CD14-positive monocyte (primary cell): ENCODE data around the gene PPFIA4. TPM values are rescaled to one million over a fixed set of nuclear protein-coding genes. Genes with fewer than 3 reads are reported as not detected.
A peak's percentile ranks its signal among the peaks of the same experiment; 100 is the strongest.

Experiments
- DNase-seq, 3 donors: peaks; one replicate each; pipeline ENCODE4 v3.0.0-alpha.2; 2011 to 2022
- H2AFZ ChIP-seq: 2 replicates; pipeline ENCODE4 v1.6.0; 2012; ENCODE audit warnings: mild to moderate bottlenecking, low read depth, low read length, inconsistent platforms; ENCODE audit not compliant: insufficient read depth, poor library complexity, severe bottlenecking
- H3K27ac ChIP-seq, 2 donors: 1 replicate in 1 of 2; 2 replicates in 1 of 2; pipeline ENCODE4 v1.5.1; 2012 to 2013; ENCODE audit warnings: low read length in 2 of 2, control low read depth in 1 of 2, inconsistent platforms in 1 of 2, low read depth in 1 of 2, mild to moderate bottlenecking in 1 of 2
- H3K27me3 ChIP-seq, 2 donors: one replicate each; pipeline versions ENCODE4 v1.6.0 to v1.6.1; 2011 to 2013; ENCODE audit warnings: low read length in 2 of 2; ENCODE audit not compliant: control insufficient read depth in 2 of 2, insufficient read depth in 2 of 2
- H3K36me3 ChIP-seq, 2 donors: replicated peaks in 1 of 2; 1 replicate in 1 of 2; 2 replicates in 1 of 2; pipeline versions ENCODE4 v1.5.1 to v1.6.1; 2012 to 2013; ENCODE audit warnings: low read length in 2 of 2, control low read depth in 1 of 2, inconsistent platforms in 1 of 2, mild to moderate bottlenecking in 1 of 2; ENCODE audit not compliant: insufficient read depth in 2 of 2, control insufficient read depth in 1 of 2
- H3K4me1 ChIP-seq, 2 donors: 1 replicate in 1 of 2; 2 replicates in 1 of 2; pipeline versions ENCODE4 v1.5.1 to v1.6.1; 2012 to 2013; ENCODE audit warnings: low read length in 2 of 2, control low read depth in 1 of 2, inconsistent platforms in 1 of 2, mild to moderate bottlenecking in 1 of 2, moderate library complexity in 1 of 2; ENCODE audit not compliant: insufficient read depth in 2 of 2, control insufficient read depth in 1 of 2
- H3K4me2 ChIP-seq: replicated peaks from 2 replicates; pipeline ENCODE3; 2012; ENCODE audit warnings: low read length, moderate library complexity, mild to moderate bottlenecking; ENCODE audit not compliant: poor library complexity, severe bottlenecking; ENCODE audit errors: extremely low read depth
- H3K4me3 ChIP-seq, 3 experiments: fragments of 200-600 bp in 1 of 3; sonication (generic) in 1 of 3; replicated peaks in 1 of 3; 1 replicate in 2 of 3; 2 replicates in 1 of 3; pipeline ENCODE4 v1.5.1; 2011 to 2013; ENCODE audit warnings: low read length in 3 of 3, mild to moderate bottlenecking in 3 of 3, control low read depth in 2 of 3, low read depth in 2 of 3, inconsistent platforms in 1 of 3, moderate library complexity in 1 of 3
- H3K79me2 ChIP-seq: 2 replicates; pipeline ENCODE4 v1.6.0; 2012; ENCODE audit warnings: mild to moderate bottlenecking, control low read depth, inconsistent platforms, low read length, moderate library complexity; ENCODE audit not compliant: insufficient read depth
- H3K9ac ChIP-seq: 2 replicates; pipeline ENCODE4 v1.6.0; 2017; ENCODE audit warnings: low read length, mild to moderate bottlenecking; ENCODE audit not compliant: insufficient read depth, poor library complexity, severe bottlenecking
- H3K9me3 ChIP-seq, 2 donors: replicated peaks in 1 of 2; 1 replicate in 1 of 2; 2 replicates in 1 of 2; pipeline versions ENCODE4 v1.5.1 to v1.6.1; 2012 to 2013; ENCODE audit warnings: low read length in 2 of 2, control low read depth in 1 of 2; ENCODE audit not compliant: control insufficient read depth in 1 of 2, insufficient read depth in 1 of 2
- H4K20me1 ChIP-seq: 2 replicates; pipeline ENCODE4 v1.6.0; 2012; ENCODE audit warnings: mild to moderate bottlenecking, low read length, control low read depth, moderate library complexity; ENCODE audit not compliant: insufficient read depth
- H3K27ac Mint-ChIP-seq, 7 donors: one replicate each; pipeline ENCODE4 v1.8.0; 2020; ENCODE audit warnings: mild to moderate bottlenecking in 7 of 7, mixed read lengths in 7 of 7, moderate library complexity in 6 of 7, inconsistent platforms in 2 of 7
- H3K27me3 Mint-ChIP-seq, 3 donors: one replicate each; pipeline ENCODE4 v1.8.0; 2021 to 2022; ENCODE audit warnings: low read depth in 3 of 3, mild to moderate bottlenecking in 3 of 3, mixed read lengths in 3 of 3, moderate library complexity in 3 of 3, inconsistent platforms in 1 of 3
- H3K36me3 Mint-ChIP-seq, 2 donors: one replicate each; pipeline ENCODE4 v1.8.0; 2020; ENCODE audit warnings: mixed read lengths in 2 of 2, inconsistent platforms in 1 of 2, mild to moderate bottlenecking in 1 of 2
- H3K4me1 Mint-ChIP-seq: one replicate; pipeline ENCODE4 v1.8.0; 2020; ENCODE audit warnings: mild to moderate bottlenecking, mixed read lengths
- H3K4me3 Mint-ChIP-seq, 2 donors: one replicate each; pipeline ENCODE4 v1.8.0; 2020; ENCODE audit warnings: mild to moderate bottlenecking in 2 of 2, mixed read lengths in 2 of 2, moderate library complexity in 1 of 2
- H3K9me3 Mint-ChIP-seq, 7 donors: one replicate each; pipeline ENCODE4 v1.8.0; 2020 to 2022; ENCODE audit warnings: mixed read lengths in 7 of 7, mild to moderate bottlenecking in 6 of 7, moderate library complexity in 6 of 7, inconsistent platforms in 2 of 7
- WGBS: methylation state at CpG from one replicate; pipeline ENCODE4 v1.1.5; 2013; ENCODE audit warnings: missing lambda C conversion rate; ENCODE audit not compliant: insufficient coverage; 5-methylcytosine and 5-hydroxymethylcytosine counted together
- intact Hi-C, 2 donors: fragments of 100-400 bp; cut with micrococcal nuclease; formaldehyde crosslinking; loops; one replicate each; pipeline versions ENCODE4 v1.15.0 to v1.15.1; 2023
- polyA plus RNA-seq, 3 donors: library from polyadenylated mRNA; depleted of rRNA in 1 of 3; unstranded in 2 of 3; stranded (reverse) in 1 of 3; fragments of 300-500 nt in 2 of 3; fragments of >200 nt in 1 of 3; fragmentation: Illumina TruSeq in 2 of 3; gene quantifications; 1 replicate in 2 of 3; 2 replicates in 1 of 3; pipeline ENCODE4 v1.2.3, GENCODE V29; 2012 to 2021
- TF ChIP-seq, protein P1 (sequence below): fragments of 200-600 bp; IDR thresholded peaks from one replicate; pipeline ENCODE4 v1.8.0; 2022; ENCODE audit warnings: antibody characterized with exemption, mild to moderate bottlenecking

The PPFIA4 gene
- polyA plus RNA-seq, 3 donors, result 0.52 to 1.0 (median 0.97) TPM

DNA sequence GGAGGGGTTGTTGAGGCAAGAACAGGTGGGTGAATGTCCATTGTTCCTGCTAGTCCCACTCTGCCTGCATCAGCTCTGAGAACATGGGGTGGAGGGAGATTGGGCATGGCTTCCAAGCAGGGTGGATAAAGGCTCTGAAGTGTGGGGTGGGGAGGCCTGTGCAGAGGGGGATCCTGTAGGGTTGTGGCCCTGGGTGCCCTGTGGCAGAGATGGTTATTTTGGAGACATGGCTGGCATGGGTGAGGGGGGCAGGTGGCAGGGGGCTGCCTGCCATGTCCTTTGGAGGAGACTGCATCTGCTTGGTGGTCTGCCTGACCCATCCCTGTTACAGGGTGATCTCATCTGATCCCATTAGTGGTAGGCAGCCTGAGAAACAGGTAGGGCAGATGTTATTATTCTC lies 48.3 kb downstream of the PPFIA4 start:
- H3K27me3 Mint-ChIP-seq, result peaks cover 0 to 8% (median 6%) of the 10 kb centered on the region in 3 donors
- Histone ChIP-seq H3K79me2 (peaks cover 5% of the 10 kb centered on the region), H3K27me3 (no peaks in the 10 kb centered on the region), H3K9me3 (no peaks in the 10 kb centered on the region), H3K9ac (no peak overlapping the region), H3K4me2 (peak overlapping the region; percentile 82), H3K4me3 (peak overlapping the region in 1 of 3 experiments; percentile 84), H3K4me1 (peaks cover 30 to 35% of the 10 kb centered on the region in 2 donors), H2AFZ (no peak overlapping the region), H3K36me3 (peaks cover 0 to 10% of the 10 kb centered on the region in 2 donors), H3K27ac (no peak overlapping the region), H4K20me1 (no peaks in the 10 kb centered on the region)
- peak overlapping the region in 1 of 7 donors; percentile 41 for H3K27ac Mint-ChIP-seq
- TF ChIP-seq, protein P1, sequence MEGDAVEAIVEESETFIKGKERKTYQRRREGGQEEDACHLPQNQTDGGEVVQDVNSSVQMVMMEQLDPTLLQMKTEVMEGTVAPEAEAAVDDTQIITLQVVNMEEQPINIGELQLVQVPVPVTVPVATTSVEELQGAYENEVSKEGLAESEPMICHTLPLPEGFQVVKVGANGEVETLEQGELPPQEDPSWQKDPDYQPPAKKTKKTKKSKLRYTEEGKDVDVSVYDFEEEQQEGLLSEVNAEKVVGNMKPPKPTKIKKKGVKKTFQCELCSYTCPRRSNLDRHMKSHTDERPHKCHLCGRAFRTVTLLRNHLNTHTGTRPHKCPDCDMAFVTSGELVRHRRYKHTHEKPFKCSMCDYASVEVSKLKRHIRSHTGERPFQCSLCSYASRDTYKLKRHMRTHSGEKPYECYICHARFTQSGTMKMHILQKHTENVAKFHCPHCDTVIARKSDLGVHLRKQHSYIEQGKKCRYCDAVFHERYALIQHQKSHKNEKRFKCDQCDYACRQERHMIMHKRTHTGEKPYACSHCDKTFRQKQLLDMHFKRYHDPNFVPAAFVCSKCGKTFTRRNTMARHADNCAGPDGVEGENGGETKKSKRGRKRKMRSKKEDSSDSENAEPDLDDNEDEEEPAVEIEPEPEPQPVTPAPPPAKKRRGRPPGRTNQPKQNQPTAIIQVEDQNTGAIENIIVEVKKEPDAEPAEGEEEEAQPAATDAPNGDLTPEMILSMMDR, result no peak
- H3K4me3 Mint-ChIP-seq, result peak overlapping the region; percentile 98 to 100
- peaks cover 0 to 2% (median 0%) of the 10 kb centered on the region in 7 donors for H3K9me3 Mint-ChIP-seq
- H3K36me3 Mint-ChIP-seq, result peaks cover 37 to 50% of the 10 kb centered on the region in 2 donors
- intact Hi-C loops, result no loop called here
- H3K4me1 Mint-ChIP-seq, result peaks cover 48% of the 10 kb centered on the region
- DNase-seq, result no peak

DNA sequence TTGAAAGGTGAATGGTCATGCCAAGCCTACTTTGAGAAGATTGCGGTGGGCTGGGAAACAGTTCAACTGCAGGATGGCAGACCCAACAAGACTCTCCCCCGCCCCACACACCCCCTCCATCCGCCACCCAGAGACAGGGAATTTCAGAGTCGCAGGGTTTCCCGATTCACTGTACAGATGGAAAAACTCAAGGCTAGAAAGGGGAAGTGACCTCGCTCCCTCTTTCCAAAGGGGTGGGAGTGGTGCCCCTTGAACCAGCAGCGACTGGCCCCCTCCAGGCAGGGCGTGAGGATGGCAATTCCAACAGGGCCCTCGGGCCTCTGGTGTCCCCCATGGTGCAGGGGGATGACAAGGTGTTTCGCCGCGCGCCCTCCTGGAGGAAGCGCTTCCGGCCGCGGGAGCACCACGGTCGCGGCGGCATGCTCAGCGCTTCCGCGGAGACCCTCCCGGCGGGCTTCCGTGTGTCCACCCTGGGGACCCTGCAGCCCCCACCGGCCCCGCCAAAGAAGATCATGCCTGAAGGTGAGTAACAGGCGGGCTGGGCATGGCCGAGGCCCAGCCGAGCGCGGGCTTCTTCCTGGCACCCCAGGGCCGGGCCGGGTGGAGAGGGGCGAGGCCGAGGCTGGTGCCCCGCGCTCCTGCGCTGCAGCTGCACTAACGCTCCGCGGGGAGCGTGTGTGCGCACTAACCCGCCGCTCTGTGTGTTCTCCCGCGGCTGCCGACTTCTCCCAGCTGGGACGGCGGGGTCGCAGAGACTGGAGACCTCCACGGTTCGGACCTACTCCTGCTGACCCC lies 49.1 kb downstream of the PPFIA4 start:
- Histone ChIP-seq H3K9me3 (no peaks in the 10 kb centered on the region), H3K36me3 (peaks cover 0 to 10% of the 10 kb centered on the region in 2 donors), H3K4me3 (peak overlapping the region; percentile 58 to 84 (median 66)), H3K4me2 (peak overlapping the region; percentile 82), H3K27me3 (no peaks in the 10 kb centered on the region), H2AFZ (peak overlapping the region; percentile 75), H4K20me1 (no peaks in the 10 kb centered on the region), H3K79me2 (peaks cover 5% of the 10 kb centered on the region), H3K4me1 (peaks cover 22 to 27% of the 10 kb centered on the region in 2 donors), H3K27ac (peak overlapping the region in 1 of 2 donors; percentile 10), H3K9ac (peak overlapping the region; percentile 70)
- Mint-ChIP-seq H3K27me3 (peaks cover 0 to 8% (median 6%) of the 10 kb centered on the region in 3 donors), H3K4me1 (peaks cover 40% of the 10 kb centered on the region), H3K36me3 (peaks cover 40 to 54% of the 10 kb centered on the region in 2 donors), H3K9me3 (peaks cover 0 to 2% (median 0%) of the 10 kb centered on the region in 7 donors), H3K27ac (peak overlapping the region in 1 of 7 donors; percentile 64), H3K4me3 (peak overlapping the region; percentile 98 to 100)
- under 1% methylated on average over 53 of the region's 56 CpGs for WGBS
- TF ChIP-seq, protein P1, result no peak
- intact Hi-C loops, result no loop called here
- peak in 2 of 3 donors; percentile 27 to 40 for DNase-seq
